GM20000 (cell line): Measurements from ENCODE around the gene SEMA6B.
A peak's percentile ranks its signal among the peaks of the same experiment; 100 is the strongest.

Source experiments
- DNase-seq: peaks from one replicate; pipeline ENCODE4 v3.0.0; 2012; ENCODE audit warnings: low spot score
- TF ChIP-seq, protein P1 (sequence below): IDR thresholded peaks from 2 replicates; pipeline ENCODE4 v1.5.1; 2012; ENCODE audit warnings: mild to moderate bottlenecking, control low read depth; ENCODE audit errors: extremely low read depth, missing control alignments

The SEMA6B gene

DNA sequence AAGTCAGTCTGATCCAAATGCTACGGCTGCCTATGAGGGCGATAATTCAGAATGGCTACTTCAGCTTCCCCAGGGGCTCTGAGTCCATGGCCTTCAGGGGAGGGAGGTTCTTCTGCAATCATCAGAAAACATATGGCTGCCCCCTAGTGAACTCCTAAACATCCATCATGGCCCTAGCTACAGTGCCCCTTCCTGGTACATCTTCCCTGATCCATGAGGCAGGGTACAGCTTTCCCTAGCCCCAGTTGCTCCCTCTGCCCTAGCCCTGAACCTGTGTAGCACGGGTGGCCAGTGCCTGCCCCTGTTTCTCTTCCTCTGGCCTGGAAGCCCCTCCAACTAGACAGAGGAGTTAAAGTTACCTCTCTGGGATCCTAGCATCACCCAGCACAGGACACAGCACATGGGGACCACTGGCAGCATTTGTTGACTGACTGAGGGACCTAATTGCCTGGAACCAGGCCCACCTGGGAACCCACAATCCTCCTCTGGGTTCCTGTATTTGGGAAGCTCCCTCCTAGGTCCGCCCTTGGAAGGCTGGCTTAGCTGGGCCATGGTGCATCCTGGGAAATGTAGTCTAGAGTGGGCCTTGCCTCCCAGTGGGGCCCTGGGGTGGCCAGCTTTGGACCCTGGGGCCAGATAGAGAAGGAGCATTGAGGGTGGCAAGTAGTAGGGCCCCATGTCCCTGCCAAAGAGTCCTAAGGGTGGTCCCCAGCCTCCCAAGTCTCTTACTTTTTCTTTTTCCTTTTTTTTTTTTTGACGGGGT lies 17.7 kb upstream of the SEMA6B start:
- TF ChIP-seq, protein P1, sequence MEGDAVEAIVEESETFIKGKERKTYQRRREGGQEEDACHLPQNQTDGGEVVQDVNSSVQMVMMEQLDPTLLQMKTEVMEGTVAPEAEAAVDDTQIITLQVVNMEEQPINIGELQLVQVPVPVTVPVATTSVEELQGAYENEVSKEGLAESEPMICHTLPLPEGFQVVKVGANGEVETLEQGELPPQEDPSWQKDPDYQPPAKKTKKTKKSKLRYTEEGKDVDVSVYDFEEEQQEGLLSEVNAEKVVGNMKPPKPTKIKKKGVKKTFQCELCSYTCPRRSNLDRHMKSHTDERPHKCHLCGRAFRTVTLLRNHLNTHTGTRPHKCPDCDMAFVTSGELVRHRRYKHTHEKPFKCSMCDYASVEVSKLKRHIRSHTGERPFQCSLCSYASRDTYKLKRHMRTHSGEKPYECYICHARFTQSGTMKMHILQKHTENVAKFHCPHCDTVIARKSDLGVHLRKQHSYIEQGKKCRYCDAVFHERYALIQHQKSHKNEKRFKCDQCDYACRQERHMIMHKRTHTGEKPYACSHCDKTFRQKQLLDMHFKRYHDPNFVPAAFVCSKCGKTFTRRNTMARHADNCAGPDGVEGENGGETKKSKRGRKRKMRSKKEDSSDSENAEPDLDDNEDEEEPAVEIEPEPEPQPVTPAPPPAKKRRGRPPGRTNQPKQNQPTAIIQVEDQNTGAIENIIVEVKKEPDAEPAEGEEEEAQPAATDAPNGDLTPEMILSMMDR = no peak
- DNase-seq = no peak

DNA sequence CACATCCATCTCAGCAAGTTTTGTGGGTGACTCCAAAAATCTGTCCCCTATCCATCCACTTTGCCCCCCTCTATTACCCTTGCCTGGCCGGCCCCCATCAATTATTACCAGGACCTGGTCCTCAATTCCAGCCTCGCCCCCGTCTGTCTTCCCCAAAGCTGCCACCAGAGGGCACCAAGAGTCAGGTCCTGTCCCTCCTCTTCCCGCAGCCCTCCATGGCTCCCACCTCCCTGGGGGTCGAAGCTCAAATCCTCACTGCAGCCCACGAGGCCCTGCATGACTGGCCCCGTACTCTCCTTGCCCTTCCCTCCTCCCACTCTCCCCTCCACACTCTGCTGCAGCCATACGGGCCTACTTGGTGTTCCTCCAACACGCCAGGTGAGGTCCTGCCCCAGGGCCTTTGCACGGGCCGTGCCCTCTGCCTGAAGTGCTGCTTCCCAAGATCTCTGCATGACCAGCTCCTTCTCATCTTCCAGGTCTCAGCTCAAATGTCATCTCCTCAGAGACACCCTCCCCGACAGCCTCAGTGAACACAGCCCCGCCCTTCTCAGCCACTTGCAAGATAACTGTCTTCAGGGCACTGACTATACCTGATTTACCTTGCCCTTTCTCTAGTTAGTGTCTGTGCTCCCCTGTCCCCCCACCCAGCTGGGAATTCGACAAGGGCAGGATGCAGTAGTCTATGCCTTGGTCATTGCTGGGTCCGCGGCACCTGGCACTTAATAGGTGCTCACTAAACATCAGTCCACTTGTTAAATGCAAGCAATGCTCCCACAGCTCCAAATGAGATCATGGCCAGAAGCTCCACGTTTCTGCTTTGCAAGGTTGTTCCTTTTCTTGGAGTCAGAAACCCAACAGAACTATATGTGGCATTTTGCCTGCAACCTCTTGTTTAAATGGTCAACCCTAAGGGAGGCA lies 16.8 kb upstream of the SEMA6B start:
- DNase-seq = peak; percentile 83
- TF ChIP-seq, protein P1 = peak; percentile 60

DNA sequence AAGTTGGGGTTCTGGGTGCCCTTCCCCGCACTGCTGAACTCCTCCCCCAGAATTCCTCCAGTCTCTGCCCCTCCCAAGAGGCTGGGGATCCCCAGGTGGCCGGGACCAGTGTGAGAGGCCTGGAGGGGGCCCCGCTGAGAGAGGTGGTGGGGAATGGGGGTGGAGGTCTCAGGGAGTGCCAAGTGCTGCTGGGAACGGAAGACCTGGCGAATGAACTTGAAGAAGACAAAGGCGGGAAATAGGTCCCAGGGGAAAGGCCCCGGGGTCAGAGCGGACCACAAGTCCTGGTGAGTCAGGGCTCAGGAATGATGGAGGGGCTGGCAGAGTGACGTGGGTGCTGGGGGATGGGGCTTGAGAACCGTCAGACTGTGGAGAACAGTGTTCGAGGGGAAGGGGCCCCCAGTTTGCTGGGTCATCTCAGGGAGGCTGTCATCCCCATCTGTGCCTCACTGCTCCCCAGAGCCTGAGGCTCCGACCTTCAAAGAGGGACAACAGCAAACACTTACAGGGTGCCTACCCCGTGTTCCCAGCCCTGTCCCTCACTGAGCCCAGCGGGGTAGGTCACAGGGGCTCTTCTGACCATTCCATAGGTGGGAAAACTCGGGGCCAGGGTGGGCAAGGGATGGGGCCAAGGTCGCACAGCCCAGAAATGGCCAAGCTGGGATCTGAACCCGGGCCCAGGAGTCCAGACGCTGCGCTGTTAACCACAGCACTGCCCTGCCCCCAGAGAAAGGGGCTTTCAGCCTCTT lies 16.0 kb upstream of the SEMA6B start:
- TF ChIP-seq, protein P1 = no peak
- DNase-seq = no peak

DNA sequence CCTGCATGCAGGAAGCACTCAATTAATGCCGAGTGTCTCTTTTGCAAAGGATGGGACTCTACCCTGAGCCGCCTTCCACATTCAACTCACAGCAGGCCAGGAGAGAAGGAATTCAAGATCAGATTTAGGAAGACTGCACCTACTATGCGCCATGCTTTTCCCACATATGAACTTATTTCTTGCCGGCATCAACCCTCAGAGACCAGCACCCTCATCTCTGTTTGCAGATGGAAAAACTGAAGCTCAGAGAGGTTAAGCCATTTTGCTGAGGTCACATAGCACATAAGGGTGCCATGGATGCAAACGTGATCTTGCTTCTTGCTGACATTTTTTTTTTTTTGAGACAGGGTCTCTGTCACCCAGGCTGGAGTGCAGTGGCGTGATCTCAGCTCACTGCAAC lies 14.2 kb upstream of the SEMA6B start:
- TF ChIP-seq, protein P1 = no peak
- no peak for DNase-seq

DNA sequence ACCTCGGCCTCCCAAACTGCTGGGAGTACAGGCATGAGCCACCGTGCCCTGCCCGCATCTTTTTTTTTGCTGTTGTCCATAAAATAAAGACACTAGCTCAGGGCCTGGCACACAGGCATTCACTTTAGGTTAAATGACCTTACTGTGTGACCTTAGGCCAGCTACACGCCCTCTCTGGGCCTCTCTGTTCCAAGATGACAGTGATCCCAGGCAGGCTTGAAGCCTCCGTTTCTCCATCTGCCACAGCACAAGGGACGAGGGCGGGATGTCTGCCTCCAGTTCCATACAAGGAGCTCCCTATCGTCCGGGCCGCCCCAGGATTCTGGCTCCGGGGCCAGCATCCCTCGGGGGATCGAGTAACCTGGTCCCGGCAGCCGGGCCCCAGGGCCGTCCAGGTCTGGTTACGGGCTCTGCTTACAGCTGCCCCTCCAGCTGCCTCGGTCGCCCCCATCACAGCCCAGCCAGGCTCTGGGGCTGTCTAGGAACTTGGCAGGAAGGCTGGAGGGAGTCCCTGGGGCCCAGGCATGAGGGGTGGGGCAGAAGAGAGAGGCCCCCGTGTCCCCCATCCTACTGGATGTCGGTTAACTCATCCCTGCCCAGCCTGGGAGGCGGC lies 11.9 kb upstream of the SEMA6B start:
- no peak for DNase-seq
- TF ChIP-seq, protein P1 = no peak

DNA sequence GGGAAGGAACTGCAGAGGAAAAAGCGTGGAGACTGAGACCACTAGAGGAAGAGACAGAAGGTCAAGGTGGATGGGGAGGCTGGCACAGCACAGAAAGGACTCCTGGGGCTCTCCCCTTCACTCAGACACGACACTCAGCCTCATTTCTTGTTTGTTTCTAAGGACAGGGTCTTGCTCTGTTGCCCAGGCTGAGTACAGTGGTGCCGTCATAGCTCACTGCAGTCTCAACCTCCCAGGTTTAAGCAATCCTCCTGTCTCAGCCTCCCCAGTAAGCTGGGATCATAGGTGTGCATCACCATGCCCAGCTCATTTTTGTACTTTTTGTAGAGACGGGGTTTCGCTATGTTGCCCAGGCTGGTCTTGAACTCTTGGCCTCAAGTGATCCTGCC lies 11.4 kb upstream of the SEMA6B start:
- no peak for DNase-seq
- TF ChIP-seq, protein P1 = no peak
